SK-N-SH (cell line): Measurements from ENCODE around the gene SCN7A. TPM values are rescaled to one million over a fixed set of nuclear protein-coding genes. Genes with fewer than 3 reads are reported as not detected.

Experiments used
- CTCF ChIA-PET: fragments of 300-600, 350-600 bp; formaldehyde crosslinking; extraction: SDS; loops from one replicate; lab custom pipeline; 2021; lab: Yijun Ruan, JAX
- POLR2A ChIA-PET: fragments of 350-600 bp; sonication (Branson Sonifier 250); formaldehyde crosslinking; extraction: SDS; loops from one replicate; lab custom pipeline; 2020; ENCODE audit warnings: antibody characterized with exemption, inconsistent platforms; lab: Yijun Ruan, JAX
- DNase-seq: peaks from one replicate; pipeline ENCODE4 v3.0.0; 2012
- H2AFZ ChIP-seq: fragments of 200-600 bp; sonication (generic); 2 replicates; pipeline ENCODE4 v1.8.1; 2016; ENCODE audit warnings: antibody characterized with exemption, mild to moderate bottlenecking, low read depth
- H3F3A ChIP-seq: fragments of 200-600 bp; sonication (generic); replicated peaks from 2 replicates; pipeline ENCODE3; 2016; ENCODE audit warnings: antibody characterized with exemption, mild to moderate bottlenecking; ENCODE audit not compliant: insufficient read depth
- H3K27ac ChIP-seq, 2 experiments: fragments of 200-500 bp in 1 of 2; fragments of 200-600 bp in 1 of 2; sonication (Bioruptor generic) in 1 of 2; sonication (generic), shearing (Covaris generic) in 1 of 2; 2 replicates each; pipeline versions ENCODE4 v1.5.1 to v1.6.1; 2014 to 2016; ENCODE audit warnings: low read depth in 2 of 2, inconsistent platforms in 1 of 2, low read length in 1 of 2, mild to moderate bottlenecking in 1 of 2, mixed read lengths in 1 of 2
- H3K27me3 ChIP-seq: fragments of 200-600 bp; sonication (generic), shearing (Covaris generic); 2 replicates; pipeline ENCODE4 v1.6.1; 2016; ENCODE audit warnings: mixed run types; ENCODE audit not compliant: insufficient read depth
- H3K36me3 ChIP-seq, 2 experiments: fragments of 200-500 bp in 1 of 2; fragments of 200-600 bp in 1 of 2; sonication (Bioruptor generic) in 1 of 2; sonication (generic) in 1 of 2; replicated peaks in 1 of 2; 2 replicates each; pipeline versions ENCODE3 to v1.5.1; 2014 to 2016; ENCODE audit warnings: low read length in 1 of 2, mild to moderate bottlenecking in 1 of 2; ENCODE audit not compliant: insufficient read depth in 2 of 2, control insufficient read depth in 1 of 2
- H3K4me1 ChIP-seq, 2 experiments: fragments of 200-500 bp in 1 of 2; fragments of 200-600 bp in 1 of 2; sonication (Bioruptor generic) in 1 of 2; sonication (generic), shearing (Covaris generic) in 1 of 2; 2 replicates each; pipeline versions ENCODE4 v1.5.1 to v1.6.1; 2014 to 2016; ENCODE audit warnings: low read depth in 1 of 2, low read length in 1 of 2, mixed run types in 1 of 2; ENCODE audit not compliant: insufficient read depth in 2 of 2, control insufficient read depth in 1 of 2
- H3K4me2 ChIP-seq: fragments of 200-600 bp; sonication (generic), shearing (Covaris generic); 2 replicates; pipeline ENCODE4 v1.6.1; 2017; ENCODE audit warnings: mixed run types
- H3K4me3 ChIP-seq, 2 experiments: fragments of 200-500 bp in 1 of 2; fragments of 200-600 bp in 1 of 2; sonication (Bioruptor generic) in 1 of 2; sonication (generic), shearing (Covaris generic) in 1 of 2; 2 replicates each; pipeline versions ENCODE4 v1.5.1 to v1.8.1; 2014 to 2016; ENCODE audit warnings: low read depth in 2 of 2, inconsistent platforms in 1 of 2, low read length in 1 of 2, mild to moderate bottlenecking in 1 of 2, mixed read lengths in 1 of 2, moderate library complexity in 1 of 2
- H3K79me2 ChIP-seq: fragments of 200-600 bp; sonication (generic); 2 replicates; pipeline ENCODE4 v1.8.1; 2017; ENCODE audit warnings: mild to moderate bottlenecking; ENCODE audit not compliant: insufficient read depth
- H3K9ac ChIP-seq: fragments of 200-600 bp; sonication (generic); 2 replicates; pipeline ENCODE4 v1.6.1; 2017; ENCODE audit warnings: mixed run types
- H3K9me2 ChIP-seq: fragments of 200-600 bp; sonication (generic); 2 replicates; pipeline ENCODE4 v1.6.1; 2017; ENCODE audit warnings: mixed run types
- H3K9me3 ChIP-seq: fragments of 200-600 bp; sonication (generic); 2 replicates; pipeline ENCODE4 v1.6.1; 2017; ENCODE audit warnings: mixed run types, mild to moderate bottlenecking, moderate library complexity
- H4K20me1 ChIP-seq: fragments of 200-600 bp; sonication (generic); 2 replicates; pipeline ENCODE4 v1.6.1; 2017; ENCODE audit warnings: mild to moderate bottlenecking, mixed run types; ENCODE audit not compliant: insufficient read depth
- CHD2 ChIP-seq: fragments of 150-350 bp; IDR thresholded peaks from 2 replicates; pipeline ENCODE4 v1.6.1; 2018; ENCODE audit warnings: low read length; ENCODE audit not compliant: partially characterized antibody
- CTCF ChIP-seq: fragments of 200-600 bp; sonication (generic); IDR thresholded peaks from 2 replicates; pipeline ENCODE4 v1.6.1; 2017; ENCODE audit warnings: antibody characterized with exemption, mild to moderate bottlenecking, moderate library complexity
- EP300 ChIP-seq, 2 experiments: IDR thresholded peaks; 2 replicates each; pipeline versions ENCODE4 v1.4.0 to v1.6.1; 2012; ENCODE audit warnings: borderline replicate concordance in 1 of 2, low read depth in 1 of 2, low read length in 1 of 2
- EZH2phosphoT487 ChIP-seq: fragments of 200-600 bp; sonication (generic); IDR thresholded peaks from 2 replicates; pipeline ENCODE4 v1.6.1; 2017; ENCODE audit warnings: low read depth, mixed run types, mild to moderate bottlenecking, antibody characterized with exemption, moderate library complexity, borderline replicate concordance
- FOXM1 ChIP-seq: IDR thresholded peaks from 2 replicates; pipeline ENCODE4 v1.4.0; 2012; ENCODE audit warnings: low read depth, mild to moderate bottlenecking
- GABPA ChIP-seq: IDR thresholded peaks from 2 replicates; pipeline ENCODE4 v1.4.0; 2012; ENCODE audit warnings: low read depth, mild to moderate bottlenecking
- GATA2 ChIP-seq: sonication (generic); formaldehyde crosslinking; IDR thresholded peaks from 2 replicates; pipeline ENCODE4 v1.5.0; 2020; ENCODE audit warnings: mild to moderate bottlenecking, missing genetic modification reagents
- MAX ChIP-seq: IDR thresholded peaks from 2 replicates; pipeline ENCODE4 v1.4.0; 2012; ENCODE audit warnings: low read depth
- MEF2A ChIP-seq: IDR thresholded peaks from 2 replicates; pipeline ENCODE4 v1.4.0; 2012; ENCODE audit warnings: low read depth, borderline replicate concordance
- MXI1 ChIP-seq: IDR thresholded peaks from 2 replicates; pipeline ENCODE4 v1.6.1; 2012; ENCODE audit warnings: mild to moderate bottlenecking, low read depth, low read length, improper control_type of control experiment
- PBX3 ChIP-seq: IDR thresholded peaks from 2 replicates; pipeline ENCODE4; 2012
- POLR2AphosphoS5 ChIP-seq: IDR thresholded peaks from 2 replicates; pipeline ENCODE4 v1.6.1; 2012; ENCODE audit warnings: low read depth, low read length
- RAD21 ChIP-seq: IDR thresholded peaks from 2 replicates; pipeline ENCODE4 v1.6.1; 2012; ENCODE audit warnings: mild to moderate bottlenecking, low read length
- RCOR1 ChIP-seq: fragments of 150-350 bp; IDR thresholded peaks from 2 replicates; pipeline ENCODE4 v1.6.1; 2017; ENCODE audit warnings: antibody characterized with exemption, low read length
- RXRA ChIP-seq: IDR thresholded peaks from 2 replicates; pipeline ENCODE4 v1.4.0; 2012; ENCODE audit warnings: low read depth, mild to moderate bottlenecking, borderline replicate concordance
- SIN3A ChIP-seq: IDR thresholded peaks from 2 replicates; pipeline ENCODE4 v1.6.1; 2012; ENCODE audit warnings: low read depth, mild to moderate bottlenecking, low read length, moderate library complexity, borderline replicate concordance
- TAF1 ChIP-seq: IDR thresholded peaks from 2 replicates; pipeline ENCODE4 v1.6.1; 2012; ENCODE audit warnings: low read depth, mild to moderate bottlenecking, low read length, moderate library complexity, borderline replicate concordance
- TEAD4 ChIP-seq: IDR thresholded peaks from 2 replicates; pipeline ENCODE4 v1.4.0; 2012; ENCODE audit warnings: mild to moderate bottlenecking, borderline replicate concordance; ENCODE audit not compliant: insufficient read depth
- ZBTB33 ChIP-seq: IDR thresholded peaks from 2 replicates; pipeline ENCODE4 v1.4.0; 2012; ENCODE audit warnings: low read depth, borderline replicate concordance
- WGBS: methylation state at CpG from one replicate; pipeline ENCODE4 v1.1.6; 2017; ENCODE audit warnings: low lambda C conversion rate; 5-methylcytosine and 5-hydroxymethylcytosine counted together
- polyA plus RNA-seq, 3 experiments: library from polyadenylated mRNA; depleted of rRNA; stranded (reverse); fragments of >200 nt; gene quantifications; 2 replicates each; pipeline ENCODE4 v1.2.3, GENCODE V29; 2012

Gene SCN7A
- polyA plus RNA-seq, 1 of the 3 experiments (the other 2 are of a cell fraction) = 0.02 TPM

GRCh38 chr2:166439078-166439477 lies 55.0 kb downstream of the SCN7A start:
- no peaks in the 10 kb centered on the region for H3K9me2 ChIP-seq
- H4K20me1 ChIP-seq = no peaks in the 10 kb centered on the region
- CTCF ChIA-PET = interaction anchor here (1.5 kb wide), 1 partner anchor 78 kb away, joined by 5 read pairs; no protein-coding TSS in a partner anchor

GRCh38 chr2:166436976-166437375 lies 57.1 kb downstream of the SCN7A start:
- 40% methylated on average over 1 of the region's 1 CpG for WGBS
- Histone ChIP-seq H3K4me3 (no peak overlapping the region), H3K79me2 (no peaks in the 10 kb centered on the region), H3F3A (no peaks in the 10 kb centered on the region), H3K9me3 (no peaks in the 10 kb centered on the region; the same call in 1 of the 2 replicates), H2AFZ (no peak overlapping the region), H4K20me1 (no peaks in the 10 kb centered on the region), H3K9ac (no peak overlapping the region), H3K9me2 (no peaks in the 10 kb centered on the region), H3K27me3 (no peaks in the 10 kb centered on the region), H3K4me1 (no peaks in the 10 kb centered on the region; a peak in 1 of 4 replicates), H3K27ac (no peak overlapping the region)
- CTCF ChIA-PET = interaction anchor here (0.8 kb wide), 1 partner anchor 76 kb away, joined by 4 read pairs; no protein-coding TSS in a partner anchor
- DNase-seq = no peak
- TF ChIP-seq SIN3A (no peak), EP300 (IDR thresholded peaks at IDR 0.05; ENCODE audit: borderline replicate concordance in 1 of 2, low read depth in 1 of 2, low read length in 1 of 2) (no peak), MXI1 (no peak), EZH2phosphoT487 (no peak), MAX (no peak), POLR2AphosphoS5 (no peak), CHD2 (no peak), CTCF (no peak), TEAD4 (no peak), MEF2A (no peak), FOXM1 (no peak), RAD21 (no peak), RXRA (no peak), GABPA (no peak), PBX3 (no peak)
- TF ChIP-seq, all 33 proteins: peak for 0
- Histone ChIP-seq H3K36me3 (no peaks in the 10 kb centered on the region), H3K4me2 (no peak overlapping the region)
- POLR2A ChIA-PET = no interaction called here

More at GRCh38 chr2:166439078-166439477, 55.0 kb downstream of the SCN7A start:
- no peaks in the 10 kb centered on the region for H3K27me3 ChIP-seq
- no peaks in the 10 kb centered on the region; the same call in 1 of the 2 replicates for H3K9me3 ChIP-seq
- peak in 1 of 2 experiments; percentile 38; a peak in 1 of 4 replicates for TF ChIP-seq EP300 (IDR thresholded peaks at IDR 0.05; ENCODE audit: borderline replicate concordance in 1 of 2, low read depth in 1 of 2, low read length in 1 of 2)
- no peak for TF ChIP-seq SIN3A
- TF ChIP-seq MXI1 = no peak
- peak; percentile 20; the same call in 1 of the 2 replicates for TF ChIP-seq GATA2 (CRISPR knock-in tag)
- TF ChIP-seq ZBTB33 = no peak
- no peak for TF ChIP-seq TAF1
- TF ChIP-seq RCOR1 = peak; percentile 27; the same call in 1 of the 2 replicates
- H3K36me3 ChIP-seq = no peaks in the 10 kb centered on the region
- H3K4me2 ChIP-seq = no peak overlapping the region
- H3K79me2 ChIP-seq = no peaks in the 10 kb centered on the region
- no peak overlapping the region for H3K4me3 ChIP-seq
- peaks cover 3% of the 10 kb centered on the region for H3F3A ChIP-seq
- POLR2A ChIA-PET = no interaction called here
- no peak overlapping the region for H2AFZ ChIP-seq
- no peak for DNase-seq
- no peak overlapping the region for H3K9ac ChIP-seq
- H3K27ac ChIP-seq = no peak overlapping the region
- no peaks in the 10 kb centered on the region; a peak in 1 of 4 replicates for H3K4me1 ChIP-seq
